ENCODE measurements around the gene NECAB2. TPM values are rescaled to one million over a fixed set of nuclear protein-coding genes. Genes with fewer than 3 reads are reported as not detected.

NECAB2 gene
- total RNA-seq, 1 donor from 2014 or later: 19.6 TPM

DNA sequence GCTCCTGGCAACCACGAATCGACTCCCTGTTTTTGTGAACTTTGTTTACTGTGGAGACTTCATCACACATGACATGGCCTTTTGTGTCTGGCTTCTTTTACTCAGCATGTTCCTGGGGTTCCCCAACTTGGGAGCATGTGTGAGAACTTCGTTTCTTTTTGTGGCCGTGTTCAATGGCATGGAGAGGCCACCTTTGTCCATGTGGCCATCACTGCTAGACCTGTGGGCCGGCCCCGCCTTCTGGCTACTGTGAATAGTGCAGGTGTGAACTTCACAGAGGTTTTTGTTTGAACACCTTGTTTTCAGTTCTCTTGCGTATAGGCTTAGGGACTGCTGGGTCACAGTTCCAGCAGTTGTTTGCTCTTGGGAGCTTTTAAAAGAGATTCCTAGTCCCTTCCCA lies 80.2 kb downstream of the NECAB2 start:
- TF ChIP-seq, protein P1, sequence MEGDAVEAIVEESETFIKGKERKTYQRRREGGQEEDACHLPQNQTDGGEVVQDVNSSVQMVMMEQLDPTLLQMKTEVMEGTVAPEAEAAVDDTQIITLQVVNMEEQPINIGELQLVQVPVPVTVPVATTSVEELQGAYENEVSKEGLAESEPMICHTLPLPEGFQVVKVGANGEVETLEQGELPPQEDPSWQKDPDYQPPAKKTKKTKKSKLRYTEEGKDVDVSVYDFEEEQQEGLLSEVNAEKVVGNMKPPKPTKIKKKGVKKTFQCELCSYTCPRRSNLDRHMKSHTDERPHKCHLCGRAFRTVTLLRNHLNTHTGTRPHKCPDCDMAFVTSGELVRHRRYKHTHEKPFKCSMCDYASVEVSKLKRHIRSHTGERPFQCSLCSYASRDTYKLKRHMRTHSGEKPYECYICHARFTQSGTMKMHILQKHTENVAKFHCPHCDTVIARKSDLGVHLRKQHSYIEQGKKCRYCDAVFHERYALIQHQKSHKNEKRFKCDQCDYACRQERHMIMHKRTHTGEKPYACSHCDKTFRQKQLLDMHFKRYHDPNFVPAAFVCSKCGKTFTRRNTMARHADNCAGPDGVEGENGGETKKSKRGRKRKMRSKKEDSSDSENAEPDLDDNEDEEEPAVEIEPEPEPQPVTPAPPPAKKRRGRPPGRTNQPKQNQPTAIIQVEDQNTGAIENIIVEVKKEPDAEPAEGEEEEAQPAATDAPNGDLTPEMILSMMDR (conservative IDR thresholded peaks at IDR 0.05): peak; percentile 47
- Mint-ChIP-seq H3K9me3 (no peaks in the 10 kb centered on the region), H3K4me1 (peaks cover 28% of the 10 kb centered on the region), H3K4me3 (no peak overlapping the region), H3K27ac (ENCODE audit: unreplicated experiment) (no peak overlapping the region), H3K36me3 (ENCODE audit: low read depth) (peaks cover 2% of the 10 kb centered on the region), H3K27me3 (ENCODE audit: low read depth) (peaks cover 3% of the 10 kb centered on the region)
- DNase-seq (ENCODE audit: low read depth, low spot score): no peak

DNA sequence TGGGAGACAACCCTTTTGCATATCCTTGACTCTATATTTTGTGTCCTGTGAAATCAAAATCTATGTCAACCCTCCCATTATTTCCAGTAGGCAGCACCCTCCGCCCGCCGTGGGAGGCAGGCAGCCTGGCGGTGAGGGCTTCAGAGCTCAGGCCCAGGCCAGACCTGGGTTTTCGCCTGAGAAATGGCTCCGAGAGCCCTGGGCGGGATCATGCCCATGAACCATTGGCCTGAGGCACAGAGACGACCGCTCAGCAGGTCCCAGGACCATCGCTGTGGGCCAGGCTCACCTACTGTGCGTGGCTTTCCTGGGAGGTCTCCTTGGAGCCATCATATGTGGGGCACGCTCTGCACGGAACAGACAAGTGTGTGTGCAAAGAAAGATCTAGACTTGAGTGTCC lies 80.8 kb downstream of the NECAB2 start:
- Mint-ChIP-seq H3K4me1 (peaks cover 22% of the 10 kb centered on the region), H3K27me3 (ENCODE audit: low read depth) (peaks cover 3% of the 10 kb centered on the region), H3K27ac (ENCODE audit: unreplicated experiment) (no peak overlapping the region), H3K4me3 (no peak overlapping the region), H3K36me3 (ENCODE audit: low read depth) (peaks cover 2% of the 10 kb centered on the region), H3K9me3 (no peaks in the 10 kb centered on the region)
- no peak for DNase-seq (ENCODE audit: low read depth, low spot score)
- TF ChIP-seq, protein P1 (conservative IDR thresholded peaks at IDR 0.05): no peak

DNA sequence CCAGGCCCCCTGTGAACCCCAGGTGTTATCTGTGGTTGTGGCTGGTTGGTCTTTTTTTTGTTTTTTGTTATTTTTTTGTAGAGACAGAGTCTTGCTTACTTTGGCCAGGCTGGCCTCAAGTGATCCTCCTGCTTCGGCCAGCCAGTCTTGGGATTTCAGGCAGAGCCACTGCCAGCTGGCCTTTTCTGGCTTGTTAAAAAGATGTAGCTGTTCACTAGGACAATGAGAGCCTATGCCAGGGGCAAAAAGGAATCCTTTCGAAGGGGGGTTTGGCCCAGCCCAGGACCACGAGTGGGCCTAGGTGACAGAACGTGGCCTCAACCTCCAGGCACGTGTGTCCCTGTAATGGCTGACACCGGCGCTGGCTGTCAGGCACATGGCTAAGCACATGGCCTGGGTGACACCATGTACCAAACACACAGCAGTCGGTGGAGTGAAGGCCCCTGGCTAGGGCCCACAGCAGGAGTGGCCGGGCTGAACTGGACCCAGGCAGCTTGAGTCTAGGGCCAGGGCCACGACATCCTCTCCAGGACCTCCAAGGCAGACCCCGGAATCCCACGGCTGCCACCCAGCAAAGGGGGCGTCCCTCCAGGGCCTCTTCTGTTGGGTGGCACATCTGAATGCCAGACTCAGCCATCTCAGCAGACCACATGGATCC lies 81.5 kb downstream of the NECAB2 start:
- H3K27ac Mint-ChIP-seq (ENCODE audit: unreplicated experiment): no peak overlapping the region
- TF ChIP-seq, protein P1 (conservative IDR thresholded peaks at IDR 0.05): no peak
- no peak overlapping the region for H3K4me3 Mint-ChIP-seq
- H3K36me3 Mint-ChIP-seq (ENCODE audit: low read depth): peaks cover 2% of the 10 kb centered on the region
- no peaks in the 10 kb centered on the region for H3K9me3 Mint-ChIP-seq
- DNase-seq (ENCODE audit: low read depth, low spot score): no peak
- peaks cover 15% of the 10 kb centered on the region for H3K4me1 Mint-ChIP-seq
- no peaks in the 10 kb centered on the region for H3K27me3 Mint-ChIP-seq (ENCODE audit: low read depth)

DNA sequence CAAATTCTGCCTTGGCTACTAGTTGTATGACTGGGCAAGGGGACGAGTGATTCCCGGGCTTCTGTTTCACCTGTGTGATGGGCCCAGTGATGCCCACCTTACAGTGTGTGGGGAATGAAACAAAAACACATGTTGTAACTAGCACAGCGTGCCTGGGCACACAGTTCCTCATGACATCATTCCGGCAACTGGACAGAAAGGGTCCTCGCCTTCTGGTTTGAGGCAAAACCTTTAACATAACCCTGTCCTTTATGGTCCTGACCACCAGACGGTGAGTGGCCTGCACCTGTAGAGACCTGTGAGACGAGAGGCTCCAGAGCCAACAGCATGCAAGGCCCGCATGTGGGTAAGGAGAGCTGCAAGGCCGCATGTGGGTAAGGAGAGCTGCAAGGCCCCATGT lies 82.3 kb downstream of the NECAB2 start:
- Mint-ChIP-seq H3K4me1 (peaks cover 14% of the 10 kb centered on the region), H3K27me3 (ENCODE audit: low read depth) (no peaks in the 10 kb centered on the region), H3K27ac (ENCODE audit: unreplicated experiment) (peak overlapping the region; percentile 57)

DNA sequence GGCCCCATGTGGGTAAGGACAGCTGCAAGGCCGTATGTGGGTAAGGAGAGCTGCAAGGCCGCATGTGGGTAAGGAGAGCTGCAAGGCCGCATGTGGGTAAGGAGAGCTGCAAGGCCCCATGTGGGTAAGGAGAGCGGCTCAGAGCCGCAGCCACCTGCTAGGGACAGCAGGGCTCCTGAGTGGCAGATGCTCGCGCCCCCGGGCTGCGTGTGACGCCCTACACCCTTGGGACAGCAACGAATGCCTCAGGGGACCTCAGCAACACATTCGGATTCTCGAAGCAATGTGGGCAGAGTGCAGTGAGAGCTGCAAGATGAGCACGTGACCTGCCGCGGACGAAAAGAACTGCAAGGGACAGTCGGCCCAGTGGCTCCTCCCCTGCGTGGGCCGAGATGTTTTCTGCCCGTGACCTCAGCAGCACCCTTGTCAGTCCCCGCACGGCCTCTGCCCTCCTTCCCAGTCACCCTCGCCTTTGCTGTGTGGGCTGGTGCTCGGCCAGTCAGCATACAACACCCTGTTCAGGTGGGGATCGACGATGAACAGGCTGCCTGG lies 84.1 kb downstream of the NECAB2 start:
- peaks cover 14% of the 10 kb centered on the region for H3K4me1 Mint-ChIP-seq
- H3K4me3 Mint-ChIP-seq: no peak overlapping the region
- no peak for DNase-seq (ENCODE audit: low read depth, low spot score)
- no peaks in the 10 kb centered on the region for H3K9me3 Mint-ChIP-seq
- H3K27ac Mint-ChIP-seq (ENCODE audit: unreplicated experiment): no peak overlapping the region
- TF ChIP-seq, protein P1 (conservative IDR thresholded peaks at IDR 0.05): no peak
- H3K27me3 Mint-ChIP-seq (ENCODE audit: low read depth): no peaks in the 10 kb centered on the region
- H3K36me3 Mint-ChIP-seq (ENCODE audit: low read depth): peaks cover 2% of the 10 kb centered on the region

More for the DNA sequence above, 82.3 kb downstream of the NECAB2 start:
- H3K4me3 Mint-ChIP-seq: no peak overlapping the region
- H3K36me3 Mint-ChIP-seq (ENCODE audit: low read depth): peaks cover 2% of the 10 kb centered on the region
- H3K9me3 Mint-ChIP-seq: no peaks in the 10 kb centered on the region
- TF ChIP-seq, protein P1 (conservative IDR thresholded peaks at IDR 0.05): no peak
- no peak for DNase-seq (ENCODE audit: low read depth, low spot score)

Other genes starting within 250 kb of the NECAB2 start
- gene HSBP1, start 160.3 kb upstream of the NECAB2 start, total RNA-seq: 237 and 241 TPM in 2 replicates
- gene MLYCD, start 69.1 kb upstream of the NECAB2 start, total RNA-seq: 5.2 and 5.5 TPM in 2 replicates
- 2.4 and 3.0 TPM in 2 replicates for gene OSGIN1, start 15.0 kb upstream of the NECAB2 start, total RNA-seq
- gene SLC38A8, start 74.6 kb downstream of the NECAB2 start, total RNA-seq: not detected in 2 replicates
- 53.8 and 59.0 TPM in 2 replicates for gene MBTPS1, start 148.7 kb downstream of the NECAB2 start, total RNA-seq
- 68.2 TPM in 2 replicates for gene HSDL1, start 176.9 kb downstream of the NECAB2 start, total RNA-seq
- gene DNAAF1, start 177.1 kb downstream of the NECAB2 start, total RNA-seq: 0.20 and 0.35 TPM in 2 replicates
- gene TAF1C, start 218.8 kb downstream of the NECAB2 start, total RNA-seq: 76.0 and 86.4 TPM in 2 replicates
- not detected in 2 replicates for gene ADAD2, start 222.9 kb downstream of the NECAB2 start, total RNA-seq

Measured in neural crest cell (in vitro differentiated cells).